Dedifferentiated amniotic fluid mesenchymal stem cell (primary cell): ENCODE measurements around the gene CTR9.
"Not testable (repeated sequence)": the region's sequence is repeated elsewhere in the genome, so short reads cannot be mapped to it uniquely, and the experiment has no call there.

Source experiments
- DNase-seq: peaks from one replicate; pipeline ENCODE4 v3.0.0-alpha.2; 2016; ENCODE audit errors: extremely low spot score

The CTR9 gene

DNA sequence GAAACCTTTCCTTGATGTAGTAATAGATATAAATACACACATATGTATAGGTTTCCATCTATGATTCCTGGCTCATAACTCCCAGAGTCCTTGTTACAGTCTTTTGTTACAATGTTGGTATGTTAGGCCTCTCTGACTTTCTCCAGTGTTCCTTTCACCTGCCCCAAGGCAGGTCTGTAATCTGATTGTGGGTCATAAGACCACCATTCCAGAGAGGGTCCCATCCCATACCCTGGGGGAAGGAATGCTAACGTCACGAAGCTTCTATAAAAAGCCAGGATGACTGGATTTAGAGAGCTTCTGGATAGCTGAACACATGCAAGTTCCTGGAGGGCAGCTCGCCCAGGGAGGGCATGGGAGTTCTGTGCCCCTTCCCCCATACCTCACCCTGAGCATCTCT, 71.4 kb downstream of the CTR9 start:
- DNase-seq = not testable (repeated sequence)

DNA sequence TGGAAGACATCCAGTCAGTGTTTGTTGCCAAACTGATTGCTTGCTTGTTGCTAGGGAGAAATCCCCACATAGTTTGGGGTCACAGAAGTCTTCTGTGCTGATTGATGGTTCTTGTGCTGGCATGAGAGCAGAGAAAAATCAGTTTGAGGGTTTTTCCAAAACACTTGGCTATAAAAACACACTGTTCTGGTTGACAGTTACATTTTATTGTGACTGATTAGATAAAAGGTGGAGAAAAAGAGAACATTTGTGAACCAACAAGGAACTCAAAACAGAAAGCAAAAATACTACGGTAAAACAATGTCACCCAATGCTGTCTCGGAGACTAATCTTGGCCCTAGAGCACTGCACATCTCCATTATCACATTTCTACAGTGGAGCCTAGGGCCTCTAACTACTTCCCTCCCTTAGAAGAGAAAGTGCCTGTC, 72.1 kb downstream of the CTR9 start:
- DNase-seq = no peak

DNA sequence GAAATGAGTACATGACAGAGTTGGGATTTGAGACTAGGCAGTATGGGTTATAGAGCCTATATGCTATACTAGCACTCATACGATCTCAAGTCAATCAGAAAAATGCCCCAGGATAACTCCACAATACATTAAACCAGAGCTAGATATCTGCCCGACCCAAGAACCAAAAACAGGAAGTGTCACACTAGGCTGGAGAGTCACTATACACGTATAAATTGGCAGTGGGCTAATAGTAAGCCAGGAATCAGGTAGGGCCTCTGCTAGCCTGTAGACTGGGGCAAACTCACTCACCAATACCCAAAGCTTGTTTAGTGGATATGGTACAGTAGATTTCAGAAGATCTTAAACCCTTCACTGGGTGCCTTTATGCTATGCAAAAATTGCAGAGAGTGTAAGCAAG, 73.8 kb downstream of the CTR9 start:
- DNase-seq = no peak

DNA sequence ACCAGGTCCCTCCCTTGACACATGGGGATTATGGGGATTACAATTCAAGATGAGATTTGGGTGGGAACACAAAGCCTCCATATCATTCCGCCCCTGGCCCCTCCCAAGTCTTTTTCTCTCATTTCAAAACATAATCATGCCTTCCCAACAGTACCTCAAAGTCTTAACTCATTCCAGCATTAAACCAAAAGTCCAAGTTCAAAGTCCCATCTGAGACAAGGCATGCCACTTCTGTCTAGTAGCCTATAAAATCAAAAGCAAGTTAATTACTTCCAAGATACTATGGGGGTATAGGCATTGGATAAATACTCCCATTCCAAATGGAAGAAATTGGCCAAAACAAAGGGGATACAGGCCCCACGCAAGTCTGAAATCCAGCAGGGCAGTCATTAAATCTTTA, 77.4 kb downstream of the CTR9 start:
- no peak for DNase-seq

DNA sequence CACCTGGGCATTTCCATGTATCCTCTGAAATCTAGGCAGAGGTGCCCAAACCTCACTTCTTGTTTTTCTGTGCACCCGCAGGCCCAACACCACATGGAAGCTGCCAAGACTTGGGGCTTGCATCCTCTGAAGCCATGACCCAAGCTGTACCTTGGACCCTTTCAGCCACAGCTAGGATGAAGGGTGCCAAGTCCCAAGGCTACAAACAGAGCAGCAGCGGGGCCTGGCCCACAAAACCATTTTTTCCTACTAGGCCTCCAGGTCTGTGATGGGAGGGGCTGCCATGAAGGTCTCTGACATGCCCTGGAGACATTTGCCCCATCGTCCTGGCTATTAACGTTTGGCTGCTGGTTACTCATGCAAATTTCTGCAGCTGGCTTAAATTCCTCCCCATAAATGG, 78.1 kb downstream of the CTR9 start:
- DNase-seq = no peak
